Liver (tissue), 9 donors: ENCODE results near the gene LIG1. TPM values are rescaled to one million over a fixed set of nuclear protein-coding genes. Genes with fewer than 3 reads are reported as not detected.
"Not testable (repeated sequence)": the region's sequence is repeated elsewhere in the genome, so short reads cannot be mapped to it uniquely, and the experiment has no call there.

Experiments used
- DNase-seq: peaks from one replicate; pipeline ENCODE4 v3.0.0-alpha.2; 2017; ENCODE audit warnings: low spot score
- H3K27ac ChIP-seq, 2 donors: one replicate each; pipeline ENCODE4 v1.7.0; 2013; ENCODE audit warnings: inconsistent platforms in 2 of 2, low read length in 2 of 2, control low read depth in 1 of 2, low read depth in 1 of 2, mild to moderate bottlenecking in 1 of 2
- H3K27me3 ChIP-seq, 4 donors: one replicate each; pipeline versions ENCODE4 v1.6.1 to v1.7.0; 2013; ENCODE audit warnings: low read length in 3 of 4, inconsistent platforms in 1 of 4, mild to moderate bottlenecking in 1 of 4, moderate library complexity in 1 of 4; ENCODE audit not compliant: control insufficient read depth in 4 of 4, insufficient read depth in 4 of 4
- H3K36me3 ChIP-seq, 4 donors: one replicate each; pipeline versions ENCODE4 v1.6.1 to v1.7.0; 2013; ENCODE audit warnings: low read length in 3 of 4, mild to moderate bottlenecking in 3 of 4, low read depth in 1 of 4, moderate library complexity in 1 of 4; ENCODE audit not compliant: control insufficient read depth in 4 of 4, insufficient read depth in 3 of 4
- H3K4me1 ChIP-seq, 4 donors: one replicate each; pipeline versions ENCODE4 v1.6.1 to v1.7.0; 2013; ENCODE audit warnings: low read length in 3 of 4, mild to moderate bottlenecking in 3 of 4, moderate library complexity in 1 of 4; ENCODE audit not compliant: control insufficient read depth in 4 of 4, insufficient read depth in 4 of 4
- H3K4me3 ChIP-seq, 3 donors: one replicate each; pipeline versions ENCODE4 v1.6.1 to v1.7.0; 2013; ENCODE audit warnings: low read length in 3 of 3, control low read depth in 1 of 3, low read depth in 1 of 3, mild to moderate bottlenecking in 1 of 3
- H3K9ac ChIP-seq, 2 donors: one replicate each; pipeline ENCODE4 v1.7.0; 2013; ENCODE audit warnings: low read length in 2 of 2, mild to moderate bottlenecking in 2 of 2, moderate library complexity in 2 of 2, control low read depth in 1 of 2, low read depth in 1 of 2
- H3K9me3 ChIP-seq, 4 donors: one replicate each; pipeline versions ENCODE4 v1.6.1 to v1.7.0; 2013; ENCODE audit warnings: low read length in 3 of 4; ENCODE audit not compliant: control insufficient read depth in 4 of 4
- EGR1 ChIP-seq, 2 donors: IDR thresholded peaks; 2 replicates each; pipeline ENCODE4 v1.6.1; 2016 to 2018; ENCODE audit warnings: antibody characterized with exemption in 2 of 2, low read depth in 2 of 2
- FOXA1 ChIP-seq: IDR thresholded peaks from 2 replicates; pipeline ENCODE4 v1.6.1; 2016; ENCODE audit warnings: antibody characterized with exemption
- FOXA2 ChIP-seq: IDR thresholded peaks from 2 replicates; pipeline ENCODE4 v1.6.1; 2016; ENCODE audit warnings: antibody characterized with exemption
- GABPA ChIP-seq, 2 donors: IDR thresholded peaks in 1 of 2; conservative IDR thresholded peaks in 1 of 2; 2 replicates each; pipeline ENCODE4 v1.6.1; 2016; ENCODE audit warnings: antibody characterized with exemption in 2 of 2, mild to moderate bottlenecking in 1 of 2, moderate library complexity in 1 of 2
- HNF4A ChIP-seq, 2 donors: conservative IDR thresholded peaks; 2 replicates each; pipeline ENCODE4 v1.6.1; 2016; ENCODE audit warnings: antibody characterized with exemption in 2 of 2, mild to moderate bottlenecking in 2 of 2
- HNF4G ChIP-seq: IDR thresholded peaks from 2 replicates; pipeline ENCODE4 v1.6.1; 2016; ENCODE audit warnings: antibody characterized with exemption
- NR2F2 ChIP-seq: IDR thresholded peaks from 2 replicates; pipeline ENCODE4 v1.6.1; 2016; ENCODE audit warnings: antibody characterized with exemption
- RAD21 ChIP-seq, 2 donors: IDR thresholded peaks; 2 replicates each; pipeline ENCODE4 v1.6.1; 2016; ENCODE audit warnings: antibody characterized with exemption in 2 of 2, mild to moderate bottlenecking in 2 of 2
- RXRA ChIP-seq, 2 donors: IDR thresholded peaks; 2 replicates each; pipeline ENCODE4 v1.6.1; 2017 to 2018; ENCODE audit warnings: antibody characterized with exemption in 2 of 2, mild to moderate bottlenecking in 1 of 2
- SP1 ChIP-seq: IDR thresholded peaks from 2 replicates; pipeline ENCODE4 v1.6.1; 2018; ENCODE audit warnings: antibody characterized with exemption, mild to moderate bottlenecking
- TAF1 ChIP-seq: conservative IDR thresholded peaks from 2 replicates; pipeline ENCODE4 v1.6.1; 2016; ENCODE audit warnings: antibody characterized with exemption, mild to moderate bottlenecking
- YY1 ChIP-seq: IDR thresholded peaks from 2 replicates; pipeline ENCODE4 v1.6.1; 2016; ENCODE audit warnings: antibody characterized with exemption, mild to moderate bottlenecking
- WGBS: extraction: QIAGEN DNeasy Blood & Tissue Kit; methylation state at CpG from one replicate; pipeline ENCODE4 v1.1.7; 2013; 5-methylcytosine and 5-hydroxymethylcytosine counted together
- polyA plus RNA-seq, 2 donors: library from polyadenylated mRNA; stranded (reverse) in 1 of 2; unstranded in 1 of 2; fragments of 200-250 nt in 1 of 2; fragments of >200 nt in 1 of 2; fragmentation: Nextera tagmentation in 1 of 2; extraction: Ambion mirVana in 1 of 2; gene quantifications; one replicate each; pipeline versions ENCODE4 v1.2.1 to v1.2.3, GENCODE V29; 2013 to 2015
- total RNA-seq, 2 donors: library from RNA; depleted of rRNA; stranded (reverse); fragments of >200 nt; gene quantifications; one replicate each; pipeline ENCODE4 v1.2.3, GENCODE V29; 2014
- TF ChIP-seq, protein P1 (sequence below): IDR thresholded peaks from 2 replicates; pipeline ENCODE4 v1.6.1; 2016; ENCODE audit warnings: antibody characterized with exemption
- TF ChIP-seq, protein P2 (sequence below): IDR thresholded peaks from 2 replicates; pipeline ENCODE4 v1.6.1; 2016; ENCODE audit warnings: antibody characterized with exemption, mild to moderate bottlenecking
- TF ChIP-seq, protein P3 (sequence below): IDR thresholded peaks from 2 replicates; pipeline ENCODE4 v1.6.1; 2016; ENCODE audit warnings: antibody characterized with exemption
- TF ChIP-seq, protein P4 (sequence below): fragments of 150-350 bp; IDR thresholded peaks from 2 replicates; pipeline ENCODE4 v1.5.1; 2017; ENCODE audit warnings: improper control_type of control experiment, low read depth, low read length; ENCODE audit not compliant: missing input control
- TF ChIP-seq, protein P5 (sequence below): IDR thresholded peaks from 2 replicates; pipeline ENCODE4 v1.6.1; 2016; ENCODE audit warnings: antibody characterized with exemption
- donor health status: healthy.
- donor health status: healthy.
- donor health status: healthy.
- donor health status: healthy.
- donor health status: healthy.

LIG1 gene
- total and polyA plus RNA-seq, 4 donors = 6.3 to 61.5 (median 7.1) TPM

DNA sequence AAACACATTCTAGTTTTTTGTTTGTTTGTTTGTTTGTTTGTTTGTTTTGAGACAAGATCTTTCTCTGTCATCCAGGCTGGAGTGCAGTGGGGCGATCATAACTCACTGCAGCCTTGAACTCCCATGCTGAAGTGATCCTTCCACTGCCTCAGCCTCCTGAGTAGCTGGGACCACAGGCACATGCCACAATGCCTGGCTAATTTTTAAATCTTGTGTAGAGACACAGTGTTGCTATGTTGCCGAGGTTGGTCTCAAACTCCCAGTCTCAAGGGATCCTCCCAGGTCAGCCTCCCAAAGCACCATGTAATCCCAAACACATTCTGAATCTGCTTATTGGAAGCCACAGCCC lies 75.3 kb downstream of the LIG1 start:
- Histone ChIP-seq H3K9me3 (no peaks in the 10 kb centered on the region), H3K4me1 (no peaks in the 10 kb centered on the region), H3K27ac (no peak overlapping the region), H3K9ac (no peak overlapping the region), H3K36me3 (peaks cover 0 to 20% (median 13%) of the 10 kb centered on the region in 4 donors), H3K4me3 (no peak overlapping the region), H3K27me3 (no peaks in the 10 kb centered on the region)
- TF ChIP-seq, protein P1, sequence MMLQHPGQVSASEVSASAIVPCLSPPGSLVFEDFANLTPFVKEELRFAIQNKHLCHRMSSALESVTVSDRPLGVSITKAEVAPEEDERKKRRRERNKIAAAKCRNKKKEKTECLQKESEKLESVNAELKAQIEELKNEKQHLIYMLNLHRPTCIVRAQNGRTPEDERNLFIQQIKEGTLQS = no peak
- no peak for TF ChIP-seq TAF1
- no peak for TF ChIP-seq YY1
- TF ChIP-seq GABPA (IDR thresholded peaks at IDR 0.05 in 1 of 2, conservative IDR thresholded peaks at IDR 0.05 in 1 of 2) = no peak
- TF ChIP-seq FOXA1 = no peak
- TF ChIP-seq NR2F2 = no peak
- TF ChIP-seq, protein P2, sequence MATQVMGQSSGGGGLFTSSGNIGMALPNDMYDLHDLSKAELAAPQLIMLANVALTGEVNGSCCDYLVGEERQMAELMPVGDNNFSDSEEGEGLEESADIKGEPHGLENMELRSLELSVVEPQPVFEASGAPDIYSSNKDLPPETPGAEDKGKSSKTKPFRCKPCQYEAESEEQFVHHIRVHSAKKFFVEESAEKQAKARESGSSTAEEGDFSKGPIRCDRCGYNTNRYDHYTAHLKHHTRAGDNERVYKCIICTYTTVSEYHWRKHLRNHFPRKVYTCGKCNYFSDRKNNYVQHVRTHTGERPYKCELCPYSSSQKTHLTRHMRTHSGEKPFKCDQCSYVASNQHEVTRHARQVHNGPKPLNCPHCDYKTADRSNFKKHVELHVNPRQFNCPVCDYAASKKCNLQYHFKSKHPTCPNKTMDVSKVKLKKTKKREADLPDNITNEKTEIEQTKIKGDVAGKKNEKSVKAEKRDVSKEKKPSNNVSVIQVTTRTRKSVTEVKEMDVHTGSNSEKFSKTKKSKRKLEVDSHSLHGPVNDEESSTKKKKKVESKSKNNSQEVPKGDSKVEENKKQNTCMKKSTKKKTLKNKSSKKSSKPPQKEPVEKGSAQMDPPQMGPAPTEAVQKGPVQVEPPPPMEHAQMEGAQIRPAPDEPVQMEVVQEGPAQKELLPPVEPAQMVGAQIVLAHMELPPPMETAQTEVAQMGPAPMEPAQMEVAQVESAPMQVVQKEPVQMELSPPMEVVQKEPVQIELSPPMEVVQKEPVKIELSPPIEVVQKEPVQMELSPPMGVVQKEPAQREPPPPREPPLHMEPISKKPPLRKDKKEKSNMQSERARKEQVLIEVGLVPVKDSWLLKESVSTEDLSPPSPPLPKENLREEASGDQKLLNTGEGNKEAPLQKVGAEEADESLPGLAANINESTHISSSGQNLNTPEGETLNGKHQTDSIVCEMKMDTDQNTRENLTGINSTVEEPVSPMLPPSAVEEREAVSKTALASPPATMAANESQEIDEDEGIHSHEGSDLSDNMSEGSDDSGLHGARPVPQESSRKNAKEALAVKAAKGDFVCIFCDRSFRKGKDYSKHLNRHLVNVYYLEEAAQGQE = no peak
- TF ChIP-seq EGR1 (IDR thresholded peaks at IDR 0.05; ENCODE audit: low read depth in 2 of 2) = no peak
- TF ChIP-seq, protein P3, sequence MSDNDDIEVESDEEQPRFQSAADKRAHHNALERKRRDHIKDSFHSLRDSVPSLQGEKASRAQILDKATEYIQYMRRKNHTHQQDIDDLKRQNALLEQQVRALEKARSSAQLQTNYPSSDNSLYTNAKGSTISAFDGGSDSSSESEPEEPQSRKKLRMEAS = no peak
- WGBS = 98% methylated on average over 2 of the region's 2 CpGs
- DNase-seq = no peak

DNA sequence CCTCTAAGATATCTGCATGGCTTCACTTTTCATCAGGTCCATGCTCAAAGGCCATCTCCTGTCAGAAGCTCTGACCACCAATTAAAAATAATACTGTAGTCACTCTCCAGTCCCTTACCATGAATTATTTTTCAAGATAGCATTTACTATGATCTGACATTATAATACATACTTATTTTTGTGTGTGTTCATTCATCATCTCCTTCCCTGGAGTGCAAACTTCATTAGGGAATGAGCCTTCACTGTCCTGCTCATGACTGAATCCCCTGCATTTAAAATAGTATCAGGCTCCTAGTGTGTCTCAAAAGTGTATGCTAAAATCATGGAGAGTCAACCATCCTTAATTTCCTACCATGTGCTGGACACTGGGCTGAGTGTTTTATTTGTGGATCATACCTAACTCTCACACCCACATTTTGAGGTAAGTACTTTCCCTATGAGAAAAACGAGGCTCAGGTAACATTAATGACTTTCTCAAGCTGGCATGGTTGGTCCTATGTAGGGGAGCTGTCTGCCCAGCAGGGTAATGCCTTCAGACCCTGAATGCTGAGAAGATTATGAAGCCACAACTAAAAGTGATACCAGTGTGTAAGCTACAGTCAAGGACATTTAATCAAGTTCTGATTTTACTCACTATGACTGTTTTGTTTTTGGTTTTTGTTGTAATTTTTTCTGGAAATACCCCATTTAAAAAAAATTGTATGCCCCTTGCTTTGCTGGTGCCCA lies 75.9 kb downstream of the LIG1 start:
- TF ChIP-seq GABPA (IDR thresholded peaks at IDR 0.05 in 1 of 2, conservative IDR thresholded peaks at IDR 0.05 in 1 of 2) = no peak
- no peak for TF ChIP-seq SP1
- TF ChIP-seq HNF4G = no peak
- TF ChIP-seq RAD21 (IDR thresholded peaks at IDR 0.05) = no peak
- TF ChIP-seq, protein P1 = no peak
- TF ChIP-seq NR2F2 = no peak
- TF ChIP-seq, protein P4, sequence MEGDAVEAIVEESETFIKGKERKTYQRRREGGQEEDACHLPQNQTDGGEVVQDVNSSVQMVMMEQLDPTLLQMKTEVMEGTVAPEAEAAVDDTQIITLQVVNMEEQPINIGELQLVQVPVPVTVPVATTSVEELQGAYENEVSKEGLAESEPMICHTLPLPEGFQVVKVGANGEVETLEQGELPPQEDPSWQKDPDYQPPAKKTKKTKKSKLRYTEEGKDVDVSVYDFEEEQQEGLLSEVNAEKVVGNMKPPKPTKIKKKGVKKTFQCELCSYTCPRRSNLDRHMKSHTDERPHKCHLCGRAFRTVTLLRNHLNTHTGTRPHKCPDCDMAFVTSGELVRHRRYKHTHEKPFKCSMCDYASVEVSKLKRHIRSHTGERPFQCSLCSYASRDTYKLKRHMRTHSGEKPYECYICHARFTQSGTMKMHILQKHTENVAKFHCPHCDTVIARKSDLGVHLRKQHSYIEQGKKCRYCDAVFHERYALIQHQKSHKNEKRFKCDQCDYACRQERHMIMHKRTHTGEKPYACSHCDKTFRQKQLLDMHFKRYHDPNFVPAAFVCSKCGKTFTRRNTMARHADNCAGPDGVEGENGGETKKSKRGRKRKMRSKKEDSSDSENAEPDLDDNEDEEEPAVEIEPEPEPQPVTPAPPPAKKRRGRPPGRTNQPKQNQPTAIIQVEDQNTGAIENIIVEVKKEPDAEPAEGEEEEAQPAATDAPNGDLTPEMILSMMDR = no peak
- TF ChIP-seq FOXA2 = no peak
- TF ChIP-seq, protein P5, sequence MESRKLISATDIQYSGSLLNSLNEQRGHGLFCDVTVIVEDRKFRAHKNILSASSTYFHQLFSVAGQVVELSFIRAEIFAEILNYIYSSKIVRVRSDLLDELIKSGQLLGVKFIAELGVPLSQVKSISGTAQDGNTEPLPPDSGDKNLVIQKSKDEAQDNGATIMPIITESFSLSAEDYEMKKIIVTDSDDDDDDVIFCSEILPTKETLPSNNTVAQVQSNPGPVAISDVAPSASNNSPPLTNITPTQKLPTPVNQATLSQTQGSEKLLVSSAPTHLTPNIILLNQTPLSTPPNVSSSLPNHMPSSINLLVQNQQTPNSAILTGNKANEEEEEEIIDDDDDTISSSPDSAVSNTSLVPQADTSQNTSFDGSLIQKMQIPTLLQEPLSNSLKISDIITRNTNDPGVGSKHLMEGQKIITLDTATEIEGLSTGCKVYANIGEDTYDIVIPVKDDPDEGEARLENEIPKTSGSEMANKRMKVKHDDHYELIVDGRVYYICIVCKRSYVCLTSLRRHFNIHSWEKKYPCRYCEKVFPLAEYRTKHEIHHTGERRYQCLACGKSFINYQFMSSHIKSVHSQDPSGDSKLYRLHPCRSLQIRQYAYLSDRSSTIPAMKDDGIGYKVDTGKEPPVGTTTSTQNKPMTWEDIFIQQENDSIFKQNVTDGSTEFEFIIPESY = no peak
- TF ChIP-seq RXRA (IDR thresholded peaks at IDR 0.05) = no peak
- TF ChIP-seq YY1 = no peak
- no peak for TF ChIP-seq HNF4A (conservative IDR thresholded peaks at IDR 0.05)
- TF ChIP-seq TAF1 = no peak
- Histone ChIP-seq H3K27me3 (no peaks in the 10 kb centered on the region), H3K36me3 (peaks cover 0 to 20% (median 13%) of the 10 kb centered on the region in 4 donors), H3K4me1 (no peaks in the 10 kb centered on the region), H3K9ac (no peak overlapping the region), H3K4me3 (no peak overlapping the region), H3K9me3 (no peaks in the 10 kb centered on the region), H3K27ac (no peak overlapping the region)
- 34% methylated on average over 1 of the region's 1 CpG for WGBS
- no peak for DNase-seq

DNA sequence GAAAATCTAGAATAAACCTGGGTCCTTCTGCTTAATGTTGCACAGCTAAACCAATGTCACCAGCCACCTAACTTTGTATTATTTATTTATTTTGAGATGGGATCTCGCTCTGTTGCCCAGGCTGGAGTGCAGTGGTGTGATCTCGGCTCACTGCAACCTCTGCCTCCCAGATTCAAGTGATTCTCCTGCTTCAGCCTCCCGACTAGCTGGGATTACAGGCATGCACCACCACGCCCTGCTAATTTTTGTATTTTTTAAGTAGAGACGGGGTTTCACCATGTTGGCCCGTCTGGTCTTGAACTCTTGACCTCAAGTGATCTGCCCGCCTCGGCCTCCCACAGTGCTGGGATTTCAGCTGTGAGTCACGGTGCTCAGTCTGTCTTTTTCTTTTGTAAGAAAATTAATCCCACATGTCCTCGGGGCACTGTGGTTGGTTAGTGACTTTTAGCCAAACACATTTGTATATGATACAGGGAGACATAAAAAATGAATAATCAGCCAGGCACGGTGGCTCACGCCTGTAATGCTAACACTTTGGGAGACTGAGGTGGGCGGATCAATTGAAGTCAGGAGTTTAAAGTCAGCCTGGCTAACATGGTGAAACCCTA lies 78.9 kb downstream of the LIG1 start:
- not testable (repeated sequence) for H3K9me3 ChIP-seq, H3K4me3 ChIP-seq, H3K9ac ChIP-seq, H3K27ac ChIP-seq, DNase-seq, H3K27me3 ChIP-seq, H3K4me1 ChIP-seq
- H3K36me3 ChIP-seq = peaks cover 0 to 20% (median 12%) of the 10 kb centered on the region in 4 donors
- 88% methylated on average over 13 of the region's 13 CpGs for WGBS
